HEK293T (cell line): ENCODE data around the gene MED1.

Experiments used
- CTBP1 ChIP-seq: fragments of 450-650 bp; IDR thresholded peaks from 2 replicates; pipeline ENCODE4 v1.6.1; 2016; ENCODE audit warnings: borderline replicate concordance
- ELF4 ChIP-seq: fragments of 450-650 bp; IDR thresholded peaks from 2 replicates; pipeline ENCODE4 v1.6.1; 2017; ENCODE audit warnings: antibody characterized with exemption
- FOXA1 ChIP-seq: fragments of 450-650 bp; IDR thresholded peaks from 2 replicates; pipeline ENCODE4 v1.6.1; 2016; ENCODE audit warnings: mild to moderate bottlenecking
- FOXK2 ChIP-seq: fragments of 450-650 bp; IDR thresholded peaks from 2 replicates; pipeline ENCODE4 v1.6.1; 2016; ENCODE audit warnings: mild to moderate bottlenecking
- FOXM1 ChIP-seq: fragments of 450-650 bp; IDR thresholded peaks from 2 replicates; pipeline ENCODE4 v1.6.1; 2017; ENCODE audit warnings: mild to moderate bottlenecking, borderline replicate concordance
- HDGF ChIP-seq: fragments of 450-650 bp; IDR thresholded peaks from 2 replicates; pipeline ENCODE4 v1.6.1; 2017; ENCODE audit warnings: antibody characterized with exemption, borderline replicate concordance
- L3MBTL2 ChIP-seq: fragments of 450-650 bp; conservative IDR thresholded peaks from 2 replicates; pipeline ENCODE4 v1.6.1; 2016; ENCODE audit warnings: mild to moderate bottlenecking
- NFRKB ChIP-seq: fragments of 450-650 bp; IDR thresholded peaks from 2 replicates; pipeline ENCODE4 v1.6.1; 2016; ENCODE audit warnings: mild to moderate bottlenecking, moderate library complexity
- PKNOX1 ChIP-seq: fragments of 450-650 bp; IDR thresholded peaks from 2 replicates; pipeline ENCODE4 v1.6.1; 2016
- TARDBP ChIP-seq: fragments of 450-650 bp; IDR thresholded peaks from 2 replicates; pipeline ENCODE4 v1.6.1; 2016
- ZNF384 ChIP-seq: fragments of 450-650 bp; IDR thresholded peaks from 2 replicates; pipeline ENCODE4 v1.6.1; 2016

- no peak for TF ChIP-seq TARDBP
- TF ChIP-seq NFRKB, result no peak
- peak; percentile 92 for TF ChIP-seq L3MBTL2
- TF ChIP-seq FOXK2, result no peak
- TF ChIP-seq FOXM1, result no peak
- no peak for TF ChIP-seq CTBP1
- TF ChIP-seq FOXA1, result no peak
- no peak for TF ChIP-seq ELF4
- TF ChIP-seq ZNF384, result no peak
- no peak for TF ChIP-seq PKNOX1
- TF ChIP-seq HDGF, result no peak
Observed at GRCh38 chr17:39402244-39402889, 48.7 kb downstream of the MED1 start.
